Measurements from ENCODE around the gene KSR1.
"Not testable (repeated sequence)": the region's sequence is repeated elsewhere in the genome, so short reads cannot be mapped to it uniquely, and the experiment has no call there.

The KSR1 gene

GRCh38 chr17:27427166-27427862, 28.9 kb upstream of the KSR1 start:
- not testable (repeated sequence) for DNase-seq

DNA sequence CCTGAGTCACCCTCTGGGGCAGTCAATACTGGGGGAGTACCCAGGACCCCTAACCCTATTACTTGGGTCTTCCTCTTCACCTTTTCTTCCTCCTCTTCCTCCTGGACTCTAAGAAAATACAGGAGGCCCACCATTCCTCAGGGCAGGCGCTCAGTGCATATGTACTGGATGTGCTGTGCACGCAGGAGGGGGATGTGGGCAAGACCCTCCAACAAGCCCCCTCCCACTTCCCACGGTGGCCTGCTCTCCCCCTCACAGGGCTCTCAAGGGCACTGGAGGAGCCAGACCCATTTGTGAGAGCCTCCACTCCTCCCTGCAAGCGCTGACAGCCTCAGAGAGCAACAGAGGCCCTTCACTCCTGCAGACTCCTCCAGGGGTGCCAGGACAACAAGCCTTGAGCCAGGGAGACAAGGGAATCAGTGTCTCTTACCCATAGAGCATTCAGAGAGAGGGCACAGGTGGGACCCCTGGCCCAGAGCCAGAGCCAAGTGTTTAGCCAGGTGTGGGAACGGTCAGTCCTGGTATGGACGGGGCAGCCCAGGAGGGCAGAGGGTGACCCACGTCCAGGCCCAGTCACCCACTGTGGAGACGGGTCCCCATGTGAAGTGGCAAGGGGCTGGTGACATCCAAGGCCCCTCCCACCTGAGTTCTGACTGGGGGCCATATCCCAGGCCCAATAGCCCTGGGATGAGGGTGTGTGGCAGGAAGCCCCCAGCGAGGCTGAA, 27.3 kb upstream of the KSR1 start:
- DNase-seq, result no peak

- DNase-seq, result no peak
These were observed 26.4 kb upstream of the KSR1 start for GRCh38 chr17:27429666-27430382.

DNA sequence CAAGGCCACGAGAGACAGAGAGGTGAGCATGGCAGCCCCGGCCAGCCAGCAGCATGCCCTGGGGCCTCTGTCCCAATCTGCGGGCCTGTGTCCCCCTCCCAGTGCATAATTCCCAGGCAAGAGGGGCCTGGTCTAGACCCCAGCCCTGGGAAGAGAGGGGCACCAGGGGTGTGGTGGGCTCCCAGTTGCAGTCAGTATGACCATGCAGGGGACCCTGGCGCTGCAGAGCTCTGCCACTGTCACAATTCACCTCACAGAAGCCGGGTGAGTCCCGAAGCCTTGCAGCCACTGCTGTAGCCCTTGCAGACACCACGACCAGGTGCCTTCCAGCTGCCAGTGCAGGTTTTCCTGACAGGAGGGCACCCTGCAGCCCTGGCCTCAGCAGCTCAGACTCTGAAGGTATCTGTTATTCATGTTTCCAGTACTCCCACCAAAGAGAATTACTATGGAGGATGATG, 25.8 kb upstream of the KSR1 start:
- no peak for DNase-seq

DNA sequence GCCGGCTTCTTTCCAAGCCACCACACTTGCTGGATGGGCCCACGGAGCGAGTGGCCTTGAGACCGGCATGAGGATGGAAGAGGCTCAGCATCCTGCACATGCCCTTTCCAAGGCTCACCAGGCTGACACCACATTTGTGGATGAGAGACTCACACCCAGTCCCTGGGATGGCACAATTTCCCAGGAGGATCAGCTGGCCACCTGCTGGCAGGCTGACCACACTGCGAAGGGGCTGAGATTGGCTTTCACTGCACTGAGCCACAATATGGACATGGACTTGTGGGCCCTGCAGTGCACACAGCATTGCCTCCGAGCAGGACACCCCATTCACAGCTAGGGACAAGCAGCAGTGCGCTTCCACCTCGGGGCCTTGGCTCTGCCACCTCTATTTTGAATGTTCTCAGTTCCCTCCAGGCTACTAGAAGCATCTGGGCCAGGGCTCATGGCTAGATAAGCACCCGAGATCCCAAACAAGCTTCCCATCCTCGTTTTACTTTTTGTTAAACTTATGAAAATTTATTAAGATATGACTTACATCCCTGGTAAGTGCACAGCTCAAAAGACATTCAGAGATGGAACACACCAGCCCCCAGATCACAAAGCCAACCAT, 25.3 kb upstream of the KSR1 start:
- DNase-seq, result no peak

GRCh38 chr17:27433521-27433920, 22.7 kb upstream of the KSR1 start:
- DNase-seq, result no peak

- not testable (repeated sequence) for DNase-seq
These were observed 20.7 kb upstream of the KSR1 start for GRCh38 chr17:27435431-27436070.

DNA sequence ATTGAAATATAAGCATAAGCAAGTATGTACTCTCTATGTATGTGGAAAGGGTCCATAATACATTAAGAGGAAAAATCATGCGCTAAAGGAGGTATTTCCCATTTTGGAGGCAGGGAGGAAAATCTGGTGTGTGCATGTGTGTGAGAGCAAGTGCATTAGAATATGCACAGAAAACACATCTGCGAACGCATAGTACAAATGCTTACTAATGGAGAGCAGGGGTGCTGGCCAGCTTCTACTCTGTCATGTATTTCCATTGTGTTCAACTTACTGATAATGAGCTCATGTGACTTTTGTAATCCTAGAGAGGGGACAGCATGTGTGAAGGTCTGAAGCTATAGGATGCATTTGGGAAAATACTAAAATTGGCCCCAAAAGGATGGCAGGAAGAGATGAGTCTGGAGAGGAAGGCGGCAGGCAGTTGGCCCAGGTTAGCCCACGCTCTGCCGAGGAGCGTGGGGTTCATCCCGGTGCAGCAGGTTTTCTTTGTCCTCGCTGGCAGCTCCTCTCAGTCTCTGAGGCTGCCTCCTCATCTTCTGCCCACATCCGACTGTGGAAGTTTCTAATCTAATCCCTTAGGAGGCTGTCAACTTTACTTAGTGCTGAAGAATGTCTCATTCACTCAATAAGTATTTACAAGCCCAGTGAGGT, 17.8 kb upstream of the KSR1 start:
- no peak for DNase-seq

DNA sequence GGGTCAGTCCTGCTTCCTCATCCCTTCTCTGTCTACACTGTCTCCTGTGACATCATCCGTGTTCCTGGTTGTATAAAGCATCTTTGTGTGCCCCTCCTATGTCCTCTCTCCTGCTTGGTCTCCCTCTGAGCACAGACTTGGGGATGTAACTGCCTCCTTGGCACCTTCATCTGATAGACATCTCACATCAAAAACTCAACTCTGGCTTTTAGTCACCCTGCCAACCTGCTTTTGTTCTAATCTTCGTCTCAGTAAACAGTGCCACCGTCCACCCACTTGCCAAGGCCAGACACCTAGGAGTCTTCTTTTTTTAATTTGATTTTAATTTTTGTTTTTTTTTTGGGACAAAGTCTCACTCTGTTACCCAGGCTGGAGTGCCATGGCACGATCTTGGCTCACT, 16.9 kb upstream of the KSR1 start:
- DNase-seq, result no peak

GRCh38 chr17:27442702-27443101, 13.5 kb upstream of the KSR1 start:
- DNase-seq, result no peak

DNA sequence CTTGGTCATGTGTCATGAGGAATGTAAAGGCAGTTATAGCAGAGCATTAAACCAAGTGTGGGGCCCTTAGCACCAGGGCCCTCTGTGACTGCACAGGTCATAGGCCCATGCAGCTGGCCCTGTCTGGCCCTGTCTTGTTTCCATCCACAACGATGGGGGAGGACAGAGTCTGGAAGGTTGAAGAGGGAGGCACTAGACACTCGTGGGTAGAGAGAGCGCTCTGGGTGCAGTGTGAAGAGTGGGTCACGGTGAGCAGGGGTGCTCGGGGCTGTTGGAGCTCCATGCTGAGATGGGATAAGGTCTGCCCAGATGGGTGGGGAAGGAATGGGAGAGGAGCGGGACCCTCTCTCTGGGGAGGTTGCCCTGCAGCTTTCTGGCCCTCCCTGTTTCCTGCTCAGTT, 12.8 kb upstream of the KSR1 start:
- DNase-seq, result no peak

DNA sequence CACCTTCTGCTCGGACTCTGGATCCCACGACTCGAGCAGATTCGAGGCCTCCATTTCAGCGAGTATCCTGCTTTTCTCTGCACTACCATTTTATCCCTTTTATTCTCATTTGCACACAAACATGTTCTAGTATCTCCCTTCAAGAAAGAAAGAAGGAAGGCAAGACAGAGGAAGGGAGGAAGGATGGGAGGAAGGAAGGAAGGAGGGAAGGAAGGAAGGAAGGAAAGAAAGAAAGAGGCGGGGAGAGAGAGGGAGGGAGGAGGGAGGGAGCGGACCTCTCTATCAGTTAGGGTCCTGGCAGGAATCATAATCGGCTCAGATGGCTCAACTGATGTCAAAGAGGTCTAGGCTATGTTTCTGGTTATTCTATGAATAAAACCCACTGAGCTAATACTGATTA, 10.3 kb upstream of the KSR1 start:
- DNase-seq, result no peak

GRCh38 chr17:27446569-27447301, 9.5 kb upstream of the KSR1 start:
- DNase-seq, result no peak

DNA sequence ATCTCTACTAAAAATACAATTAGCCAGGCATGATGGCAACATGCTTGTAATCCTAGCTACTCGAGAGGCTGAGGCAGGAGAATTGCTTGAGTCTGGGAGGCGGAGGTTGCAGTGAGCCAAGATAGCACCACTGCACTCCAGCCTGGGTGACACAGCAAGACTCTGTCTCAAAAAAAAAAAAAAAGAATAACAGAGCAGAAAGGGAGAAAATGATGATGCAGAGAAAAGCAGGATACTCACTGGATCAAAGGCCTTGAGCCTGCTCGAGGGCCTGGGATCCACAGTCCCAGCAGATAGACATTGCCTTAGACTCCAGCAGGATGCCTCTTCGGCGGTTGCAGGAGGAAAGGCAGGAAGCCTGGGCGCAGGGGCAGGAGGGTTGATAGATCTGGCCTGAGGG, 7.7 kb upstream of the KSR1 start:
- DNase-seq, result not testable (repeated sequence)

DNA sequence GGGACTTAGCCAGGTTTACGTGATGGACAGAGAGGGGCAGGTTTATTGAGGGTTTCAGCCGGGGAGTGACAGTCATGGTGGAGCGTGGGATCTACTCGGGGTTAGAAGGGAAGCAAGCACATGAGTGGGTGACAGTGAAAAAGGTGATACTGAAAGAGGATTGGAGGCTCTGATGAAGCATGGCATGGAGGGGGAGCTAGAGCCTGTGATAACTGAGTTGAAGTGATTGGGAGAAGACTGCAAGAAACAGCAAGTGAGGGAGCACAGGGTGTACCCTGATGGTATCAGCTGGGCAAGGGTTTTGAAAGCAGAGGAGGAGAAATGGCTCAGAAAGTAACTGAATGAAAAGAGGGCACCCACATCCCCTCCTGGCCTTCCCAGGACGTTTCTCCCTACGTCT, 6.7 kb upstream of the KSR1 start:
- no peak for DNase-seq

GRCh38 chr17:27449988-27450387, 6.3 kb upstream of the KSR1 start:
- no peak for DNase-seq

- no peak for DNase-seq
These were observed 5.8 kb upstream of the KSR1 start for GRCh38 chr17:27450416-27450815.

- no peak for DNase-seq
These were observed 4.3 kb upstream of the KSR1 start for GRCh38 chr17:27451906-27452305.

DNA sequence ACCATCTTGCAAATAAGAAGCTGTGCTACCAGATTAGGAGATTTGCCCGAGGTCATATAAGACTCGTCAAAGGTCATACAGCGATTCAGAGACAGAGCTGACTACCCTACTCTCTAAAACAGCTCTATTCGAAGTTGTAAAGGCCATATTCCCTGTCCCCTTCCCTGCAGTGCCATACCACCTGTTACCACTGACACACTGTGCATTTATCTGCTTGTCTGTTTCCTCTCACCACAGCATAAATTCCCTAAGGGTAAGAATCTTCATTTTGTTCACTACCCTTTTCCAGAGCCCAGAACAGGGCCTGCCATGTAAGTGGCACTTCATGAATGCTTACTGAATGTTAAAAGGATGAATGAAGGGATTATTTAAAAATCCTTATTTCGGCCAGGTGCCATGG, 3.4 kb upstream of the KSR1 start:
- no peak for DNase-seq

DNA sequence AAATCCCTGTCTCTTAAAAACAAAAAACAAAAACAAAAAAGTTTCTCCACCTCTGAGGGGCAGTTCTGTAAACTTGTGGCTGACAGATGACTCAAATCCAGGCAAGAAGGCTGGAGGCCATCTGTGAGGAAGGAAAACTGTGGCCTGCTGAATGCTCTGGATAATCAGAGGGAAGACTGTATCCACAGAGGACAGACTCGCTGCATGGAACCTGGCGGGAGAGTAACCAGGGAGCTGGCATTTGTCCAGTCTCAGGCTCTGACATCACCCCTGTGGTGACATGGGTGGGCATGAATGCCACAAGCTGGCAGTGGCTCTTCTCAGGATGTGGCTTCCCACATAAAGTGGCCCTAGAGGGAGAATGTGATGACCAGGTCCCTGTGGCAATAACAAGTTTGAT, 2.8 kb upstream of the KSR1 start:
- DNase-seq, result no peak

DNA sequence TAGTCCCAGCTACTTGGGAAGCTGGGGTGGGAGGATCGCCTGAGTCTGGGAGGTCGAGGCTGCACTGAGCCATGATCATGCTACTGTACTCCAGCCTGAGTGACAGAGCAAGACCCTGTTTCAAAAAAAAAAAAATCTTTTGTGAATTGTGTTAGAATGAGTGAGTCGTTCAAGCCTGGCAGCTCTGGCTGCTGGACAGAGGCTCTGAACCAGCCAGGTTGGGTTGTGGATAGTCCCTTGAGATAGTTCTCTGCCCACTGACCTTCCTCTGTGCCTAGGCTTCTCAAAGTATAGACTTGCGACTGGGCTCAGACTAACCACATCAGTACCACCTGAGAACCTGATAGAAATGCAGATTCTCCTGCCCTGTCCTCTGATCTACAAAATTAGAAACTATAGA, 2.2 kb upstream of the KSR1 start:
- DNase-seq, result no peak

Measured in retina (tissue), 1 donor.